ENCODE results near the gene ICA1. TPM values are rescaled to one million over a fixed set of nuclear protein-coding genes. Genes with fewer than 3 reads are reported as not detected.

Gene ICA1
- total and polyA plus RNA-seq, 2 donors (not counting 3 experiments of a cell fraction or from before 2014, with no cell fraction given), result 19.0 to 47.1 TPM

DNA sequence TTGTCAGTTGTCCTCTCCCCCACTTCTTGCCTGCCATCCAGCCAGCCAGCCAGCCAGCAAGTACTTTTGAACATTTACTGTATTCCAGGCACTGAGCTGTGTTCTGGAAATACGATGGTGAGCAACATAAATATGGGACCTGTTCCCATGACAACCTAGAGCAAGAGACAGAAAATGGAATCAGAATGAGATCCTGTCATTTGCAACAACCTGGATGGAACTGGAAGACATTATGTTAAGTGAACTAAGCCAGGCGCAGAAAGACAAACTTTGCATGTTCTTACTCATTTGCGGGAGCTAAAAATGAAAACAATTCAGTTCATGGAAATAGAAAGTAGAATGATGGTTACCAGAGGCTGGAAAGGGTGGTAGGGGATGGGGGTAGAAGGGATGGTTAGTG, 140.7 kb downstream of the ICA1 start:
- FAIRE-seq, result no peak
- Histone ChIP-seq H3K4me2 (ENCODE audit: insufficient read depth, low read length) (no peak overlapping the region), H3K9ac (replicated peaks; ENCODE audit: extremely low read depth, insufficient read depth, low read length) (no peak overlapping the region), H3K4me3 (replicated peaks in 1 of 3; ENCODE audit: insufficient read depth in 1 of 3, low read depth in 1 of 3, low read length in 3 of 3) (no peak overlapping the region), H3K9me3 (replicated peaks; ENCODE audit: control insufficient read depth, insufficient read depth, low read length) (no peaks in the 10 kb centered on the region), H3K4me1 (ENCODE audit: control insufficient read depth, extremely low read depth, insufficient read depth, low read length) (no peaks in the 10 kb centered on the region), H3K36me3 (ENCODE audit: control insufficient read depth in 2 of 2, extremely low read depth in 1 of 2, insufficient read depth in 2 of 2, low read length in 2 of 2) (peaks cover 0 to 12% of the 10 kb centered on the region in 2 experiments), H3K79me2 (ENCODE audit: control insufficient read depth, insufficient read depth, low read length) (no peaks in the 10 kb centered on the region), H3K27me3 (ENCODE audit: control insufficient read depth in 2 of 2, insufficient read depth in 2 of 2, low read length in 2 of 2) (no peaks in the 10 kb centered on the region), H3K27ac (ENCODE audit: insufficient read depth, low read depth, low read length) (no peak overlapping the region), H4K20me1 (replicated peaks; ENCODE audit: control insufficient read depth, extremely low read depth, insufficient read depth, low read length) (no peaks in the 10 kb centered on the region), H2AFZ (ENCODE audit: low read depth, low read length) (no peak overlapping the region), H3K9me1 (replicated peaks; ENCODE audit: control insufficient read depth, extremely low read depth, insufficient read depth, low read length) (no peaks in the 10 kb centered on the region)
- intact Hi-C loops (cut with micrococcal nuclease) (no loop called here), dilution Hi-C loops (cut with MboI; ENCODE audit: extremely low pct_ligation_motif_present, low sequenced_read_pairs) (no loop called here)
- TF ChIP-seq POLR2AphosphoS5 (IDR thresholded peaks at IDR 0.05; ENCODE audit: insufficient read depth, low read depth, low read length) (no peak), GATA2 (IDR thresholded peaks at IDR 0.05; ENCODE audit: insufficient read depth, insufficient read length, low read depth, low read length) (no peak), FOS (IDR thresholded peaks at IDR 0.05; ENCODE audit: borderline replicate concordance, insufficient read depth, low read length) (no peak), EZH2 (IDR thresholded peaks at IDR 0.05; ENCODE audit: borderline replicate concordance, low read depth, low read length, severe bottlenecking) (no peak), MYC (IDR thresholded peaks at IDR 0.05; ENCODE audit: low read depth, low read length) (no peak), POLR2A (IDR thresholded peaks at IDR 0.05; ENCODE audit: low read depth, low read length) (no peak), JUN (IDR thresholded peaks at IDR 0.05; ENCODE audit: borderline replicate concordance, insufficient read depth, insufficient read length, low read depth) (no peak)
- TF ChIP-seq, protein P1, sequence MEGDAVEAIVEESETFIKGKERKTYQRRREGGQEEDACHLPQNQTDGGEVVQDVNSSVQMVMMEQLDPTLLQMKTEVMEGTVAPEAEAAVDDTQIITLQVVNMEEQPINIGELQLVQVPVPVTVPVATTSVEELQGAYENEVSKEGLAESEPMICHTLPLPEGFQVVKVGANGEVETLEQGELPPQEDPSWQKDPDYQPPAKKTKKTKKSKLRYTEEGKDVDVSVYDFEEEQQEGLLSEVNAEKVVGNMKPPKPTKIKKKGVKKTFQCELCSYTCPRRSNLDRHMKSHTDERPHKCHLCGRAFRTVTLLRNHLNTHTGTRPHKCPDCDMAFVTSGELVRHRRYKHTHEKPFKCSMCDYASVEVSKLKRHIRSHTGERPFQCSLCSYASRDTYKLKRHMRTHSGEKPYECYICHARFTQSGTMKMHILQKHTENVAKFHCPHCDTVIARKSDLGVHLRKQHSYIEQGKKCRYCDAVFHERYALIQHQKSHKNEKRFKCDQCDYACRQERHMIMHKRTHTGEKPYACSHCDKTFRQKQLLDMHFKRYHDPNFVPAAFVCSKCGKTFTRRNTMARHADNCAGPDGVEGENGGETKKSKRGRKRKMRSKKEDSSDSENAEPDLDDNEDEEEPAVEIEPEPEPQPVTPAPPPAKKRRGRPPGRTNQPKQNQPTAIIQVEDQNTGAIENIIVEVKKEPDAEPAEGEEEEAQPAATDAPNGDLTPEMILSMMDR (IDR thresholded peaks at IDR 0.05; ENCODE audit: extremely low read depth in 1 of 2, insufficient read depth in 1 of 2, low read depth in 1 of 2, low read length in 2 of 2), result no peak
- TF ChIP-seq, protein P2, sequence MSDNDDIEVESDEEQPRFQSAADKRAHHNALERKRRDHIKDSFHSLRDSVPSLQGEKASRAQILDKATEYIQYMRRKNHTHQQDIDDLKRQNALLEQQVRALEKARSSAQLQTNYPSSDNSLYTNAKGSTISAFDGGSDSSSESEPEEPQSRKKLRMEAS (IDR thresholded peaks at IDR 0.05; ENCODE audit: insufficient read depth, insufficient read length), result no peak
- POLR2A ChIA-PET, result no interaction called here
- CTCF ChIA-PET, result no interaction called here
- no TSS peak for BruUV-seq (replicated peaks)
- no peak for DNase-seq (ENCODE audit: low read depth, low spot score)

All from endothelial cell of umbilical vein (primary cell).